Naive thymus-derived CD4-positive, alpha-beta T cell (primary cell): ENCODE measurements around the gene GCFC2. TPM values are rescaled to one million over a fixed set of nuclear protein-coding genes. Genes with fewer than 3 reads are reported as not detected.

Source experiments
- ATAC-seq: fragments of 150-1000 bp; cut with Tn5 transposase; 2 replicates; pipeline ENCODE4 v1.10.0; 2021; ENCODE audit warnings: mild to moderate bottlenecking, moderate library complexity
- CTCF ChIA-PET: fragments of 350-600 bp; sonication (Branson Sonifier 250); formaldehyde crosslinking; loops from one replicate; lab custom pipeline; 2021; ENCODE audit warnings: antibody characterized with exemption; lab: Charles Lee
- POLR2A ChIA-PET: fragments of 350-600 bp; sonication (Branson Sonifier 250); formaldehyde crosslinking; loops from one replicate; lab custom pipeline; 2021; ENCODE audit warnings: antibody characterized with exemption, inconsistent platforms; lab: Charles Lee
- DNase-seq, 9 donors: peaks; one replicate each; pipeline versions ENCODE4 v3.0.0 to v3.0.0-alpha.2; 2020 to 2022; ENCODE audit warnings: mixed read lengths in 1 of 9
- H3K27ac ChIP-seq: one replicate; pipeline ENCODE4 v1.7.0; 2013; ENCODE audit warnings: mild to moderate bottlenecking, low read depth, low read length, moderate library complexity
- H3K27me3 ChIP-seq, 2 donors: one replicate each; pipeline ENCODE4 v1.7.0; 2013; ENCODE audit warnings: low read length in 2 of 2, mild to moderate bottlenecking in 2 of 2, moderate library complexity in 2 of 2; ENCODE audit not compliant: control insufficient read depth in 2 of 2, insufficient read depth in 2 of 2
- H3K36me3 ChIP-seq, 3 experiments: 1 replicate in 2 of 3; 2 replicates in 1 of 3; pipeline ENCODE4 v1.7.0; 2013; ENCODE audit warnings: low read length in 3 of 3, mild to moderate bottlenecking in 3 of 3, moderate library complexity in 1 of 3; ENCODE audit not compliant: insufficient read depth in 3 of 3, control insufficient read depth in 2 of 3
- H3K4me1 ChIP-seq, 2 donors: one replicate each; pipeline ENCODE4 v1.7.0; 2013; ENCODE audit warnings: low read length in 2 of 2, mild to moderate bottlenecking in 2 of 2, moderate library complexity in 1 of 2; ENCODE audit not compliant: control insufficient read depth in 2 of 2, insufficient read depth in 2 of 2
- H3K4me3 ChIP-seq: 2 replicates; pipeline ENCODE4 v1.7.0; 2013; ENCODE audit warnings: mild to moderate bottlenecking, low read length
- H3K9me3 ChIP-seq, 3 experiments: 1 replicate in 2 of 3; 2 replicates in 1 of 3; pipeline ENCODE4 v1.7.0; 2013; ENCODE audit warnings: low read length in 3 of 3; ENCODE audit not compliant: control insufficient read depth in 2 of 3
- H3K27ac Mint-ChIP-seq, 9 donors: one replicate each; pipeline ENCODE4 v1.8.0; 2020 to 2022; ENCODE audit warnings: mixed read lengths in 9 of 9, mild to moderate bottlenecking in 8 of 9, moderate library complexity in 5 of 9, inconsistent platforms in 2 of 9
- H3K27me3 Mint-ChIP-seq, 5 donors: one replicate each; pipeline ENCODE4 v1.8.0; 2021 to 2022; ENCODE audit warnings: mixed read lengths in 5 of 5, mild to moderate bottlenecking in 1 of 5
- H3K36me3 Mint-ChIP-seq, 5 donors: one replicate each; pipeline ENCODE4 v1.8.0; 2020 to 2022; ENCODE audit warnings: mixed read lengths in 5 of 5, mild to moderate bottlenecking in 3 of 5, inconsistent platforms in 1 of 5
- H3K4me1 Mint-ChIP-seq, 7 donors: one replicate each; pipeline ENCODE4 v1.8.0; 2020 to 2022; ENCODE audit warnings: mixed read lengths in 7 of 7, mild to moderate bottlenecking in 3 of 7, inconsistent platforms in 1 of 7
- H3K4me3 Mint-ChIP-seq, 10 donors: one replicate each; pipeline ENCODE4 v1.8.0; 2020 to 2022; ENCODE audit warnings: mild to moderate bottlenecking in 10 of 10, mixed read lengths in 10 of 10, moderate library complexity in 6 of 10, inconsistent platforms in 2 of 10
- H3K9me3 Mint-ChIP-seq, 11 donors: one replicate each; pipeline ENCODE4 v1.8.0; 2020 to 2022; ENCODE audit warnings: mixed read lengths in 11 of 11, mild to moderate bottlenecking in 4 of 11, inconsistent platforms in 1 of 11, moderate library complexity in 1 of 11
- intact Hi-C, 2 donors: fragments of 100-400 bp; cut with micrococcal nuclease; formaldehyde crosslinking; loops; one replicate each; pipeline ENCODE4 v1.15.1; 2023
- polyA plus RNA-seq, 2 donors: library from polyadenylated mRNA; unstranded; fragments of 300-500 nt; fragmentation: Illumina TruSeq; gene quantifications; one replicate each; pipeline ENCODE4 v1.2.3, GENCODE V29; 2021
- total RNA-seq, 6 experiments: library from RNA in 5 of 6; stranded (reverse) in 5 of 6; gene quantifications; 1 replicate in 5 of 6; 2 replicates in 1 of 6; pipeline ENCODE4 v1.2.3 and lab custom pipeline; 2021 to 2026

The GCFC2 gene
- total and polyA plus RNA-seq, 7 experiments from 2014 or later = 15.8 to 31.7 (median 26.5) TPM

DNA sequence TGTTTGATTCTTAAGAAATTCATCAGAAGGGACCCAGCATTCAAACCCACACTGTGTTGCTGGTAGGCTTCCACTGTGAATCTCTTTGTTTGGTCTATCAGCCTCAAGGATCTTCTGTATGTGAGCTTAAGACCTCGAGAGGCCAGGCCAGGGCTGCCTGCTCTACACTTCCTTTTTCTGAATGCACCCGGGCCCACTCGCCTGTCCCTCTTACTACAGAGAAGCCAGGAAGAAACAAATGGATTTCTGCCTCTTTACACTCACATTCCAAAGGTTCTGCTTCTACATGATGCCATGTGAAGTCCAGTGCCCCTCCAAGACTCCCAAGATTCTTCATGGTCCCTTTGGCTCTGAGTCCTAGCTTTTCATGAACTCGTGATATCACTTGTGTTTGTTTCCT lies 89.5 kb downstream of the GCFC2 start:
- ChIA-PET POLR2A (no interaction called here), CTCF (no interaction called here)
- no peaks in the 10 kb centered on the region for H3K36me3 ChIP-seq
- no peak overlapping the region for H3K4me3 Mint-ChIP-seq
- no peaks in the 10 kb centered on the region for H3K4me1 ChIP-seq
- H3K27ac Mint-ChIP-seq = no peak overlapping the region
- no peaks in the 10 kb centered on the region for H3K9me3 ChIP-seq
- peaks cover 7 to 29% (median 26%) of the 10 kb centered on the region in 5 donors for H3K27me3 Mint-ChIP-seq
- no peak overlapping the region for H3K4me3 ChIP-seq
- no peak for DNase-seq
- ATAC-seq = no peak
- no peak overlapping the region for H3K27ac ChIP-seq
- no peaks in the 10 kb centered on the region for H3K4me1 Mint-ChIP-seq
- intact Hi-C loops = loop anchor here in 1 of 2 donors (10.0 kb wide), 1 partner anchor 926 kb away; no protein-coding TSS in a partner anchor
- H3K36me3 Mint-ChIP-seq = peaks cover 0 to 5% (median 0%) of the 10 kb centered on the region in 5 donors
- no peaks in the 10 kb centered on the region for H3K27me3 ChIP-seq
- H3K9me3 Mint-ChIP-seq = peaks cover 0 to 8% (median 0%) of the 10 kb centered on the region in 11 donors

DNA sequence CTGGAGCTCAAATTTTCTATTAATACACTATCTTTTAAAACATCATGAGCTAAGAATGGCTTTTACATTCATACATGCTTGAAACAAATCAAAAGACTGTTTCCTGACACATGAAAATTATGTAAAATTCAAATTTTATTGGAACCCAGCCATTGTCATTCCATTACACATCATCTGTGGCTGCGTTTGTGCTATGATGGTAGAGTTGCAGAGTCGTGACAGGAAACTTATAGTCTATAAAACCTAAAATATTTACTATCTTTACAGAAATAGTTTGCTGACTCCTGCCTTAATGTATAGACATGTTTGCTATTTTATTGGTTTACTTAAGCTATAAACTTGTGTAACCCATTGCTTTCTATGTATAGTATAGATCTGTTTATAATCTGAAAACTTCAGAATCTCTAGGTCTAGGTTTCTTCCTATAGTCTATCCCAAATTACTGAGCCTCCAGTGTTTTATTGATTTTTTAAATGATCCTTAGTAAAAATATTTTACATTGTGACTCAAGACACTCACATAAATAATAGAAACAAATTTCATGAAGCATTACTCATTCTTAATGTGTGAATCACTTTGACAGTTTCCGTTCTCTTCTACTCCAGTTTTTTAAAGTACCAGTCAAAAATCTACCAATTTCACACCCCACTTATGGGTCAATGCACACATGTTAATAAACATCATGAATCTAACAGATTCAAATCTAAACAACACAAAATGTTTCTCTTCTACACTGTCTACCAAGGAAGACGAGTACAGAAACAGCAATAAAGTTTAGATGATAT lies 90.6 kb downstream of the GCFC2 start:
- Mint-ChIP-seq H3K4me1 (no peaks in the 10 kb centered on the region), H3K36me3 (peaks cover 0 to 5% (median 0%) of the 10 kb centered on the region in 5 donors), H3K27me3 (peaks cover 7 to 27% (median 23%) of the 10 kb centered on the region in 5 donors), H3K9me3 (peaks cover 0 to 8% (median 0%) of the 10 kb centered on the region in 11 donors), H3K4me3 (no peak overlapping the region), H3K27ac (no peak overlapping the region)
- DNase-seq = no peak
- POLR2A ChIA-PET = no interaction called here
- CTCF ChIA-PET = interaction anchor here (1.1 kb wide), 1 partner anchor 10 kb away, joined by 3 read pairs; no protein-coding TSS in a partner anchor
- H3K36me3 ChIP-seq = no peaks in the 10 kb centered on the region
- no peaks in the 10 kb centered on the region for H3K4me1 ChIP-seq
- intact Hi-C loops = loop anchor here in 1 of 2 donors (10.0 kb wide), 1 partner anchor 925 kb away; no protein-coding TSS in a partner anchor
- H3K27me3 ChIP-seq = no peaks in the 10 kb centered on the region
- H3K9me3 ChIP-seq = no peaks in the 10 kb centered on the region
- no peak overlapping the region for H3K27ac ChIP-seq
- no peak for ATAC-seq
- no peak overlapping the region for H3K4me3 ChIP-seq

- peaks cover 10 to 20% (median 13%) of the 10 kb centered on the region in 5 donors for H3K27me3 Mint-ChIP-seq
Measured at GRCh38 chr2:75616933-75617332, 93.8 kb downstream of the GCFC2 start.

DNA sequence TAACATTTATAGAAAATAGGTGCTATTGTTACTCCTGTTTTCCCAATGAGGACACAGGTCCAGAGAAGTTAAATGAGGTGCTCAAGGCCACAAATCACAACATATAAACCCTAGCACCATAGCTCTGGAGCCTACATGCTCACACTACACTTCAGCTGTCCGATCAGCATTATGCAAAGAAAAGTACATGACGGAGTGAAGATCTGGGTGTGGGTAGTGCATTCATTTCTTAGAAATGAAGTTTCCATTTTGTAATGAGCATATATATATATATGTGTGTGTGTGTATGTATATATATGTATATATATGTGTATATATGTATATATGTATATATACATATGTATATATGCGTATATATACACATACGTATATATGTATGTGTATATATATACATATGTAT lies 94.3 kb downstream of the GCFC2 start:
- Histone ChIP-seq H3K27ac (no peak overlapping the region), H3K9me3 (no peaks in the 10 kb centered on the region), H3K27me3 (no peaks in the 10 kb centered on the region), H3K4me1 (no peaks in the 10 kb centered on the region), H3K36me3 (no peaks in the 10 kb centered on the region), H3K4me3 (no peak overlapping the region)
- no peak overlapping the region for H3K4me3 Mint-ChIP-seq
- peaks cover 0 to 8% (median 0%) of the 10 kb centered on the region in 11 donors for H3K9me3 Mint-ChIP-seq
- H3K4me1 Mint-ChIP-seq = no peaks in the 10 kb centered on the region
- H3K27me3 Mint-ChIP-seq = peaks cover 14 to 25% (median 16%) of the 10 kb centered on the region in 5 donors
- ATAC-seq = no peak
- ChIA-PET POLR2A (no interaction called here), CTCF (no interaction called here)
- H3K36me3 Mint-ChIP-seq = peaks cover 0 to 5% (median 0%) of the 10 kb centered on the region in 5 donors
- intact Hi-C loops = no loop called here
- H3K27ac Mint-ChIP-seq = no peak overlapping the region
- DNase-seq = no peak

More at GRCh38 chr2:75616933-75617332, 93.8 kb downstream of the GCFC2 start:
- ChIA-PET CTCF (no interaction called here), POLR2A (no interaction called here)
- intact Hi-C loops = no loop called here
- no peak overlapping the region for H3K4me3 Mint-ChIP-seq
- DNase-seq (no peak), ATAC-seq (no peak)
- no peak overlapping the region for H3K27ac Mint-ChIP-seq
- Histone ChIP-seq H3K36me3 (no peaks in the 10 kb centered on the region), H3K27me3 (no peaks in the 10 kb centered on the region), H3K4me3 (no peak overlapping the region), H3K4me1 (no peaks in the 10 kb centered on the region), H3K9me3 (no peaks in the 10 kb centered on the region), H3K27ac (no peak overlapping the region)
- peaks cover 0 to 8% (median 0%) of the 10 kb centered on the region in 11 donors for H3K9me3 Mint-ChIP-seq
- H3K36me3 Mint-ChIP-seq = peaks cover 0 to 5% (median 0%) of the 10 kb centered on the region in 5 donors
- H3K4me1 Mint-ChIP-seq = no peaks in the 10 kb centered on the region

DNA sequence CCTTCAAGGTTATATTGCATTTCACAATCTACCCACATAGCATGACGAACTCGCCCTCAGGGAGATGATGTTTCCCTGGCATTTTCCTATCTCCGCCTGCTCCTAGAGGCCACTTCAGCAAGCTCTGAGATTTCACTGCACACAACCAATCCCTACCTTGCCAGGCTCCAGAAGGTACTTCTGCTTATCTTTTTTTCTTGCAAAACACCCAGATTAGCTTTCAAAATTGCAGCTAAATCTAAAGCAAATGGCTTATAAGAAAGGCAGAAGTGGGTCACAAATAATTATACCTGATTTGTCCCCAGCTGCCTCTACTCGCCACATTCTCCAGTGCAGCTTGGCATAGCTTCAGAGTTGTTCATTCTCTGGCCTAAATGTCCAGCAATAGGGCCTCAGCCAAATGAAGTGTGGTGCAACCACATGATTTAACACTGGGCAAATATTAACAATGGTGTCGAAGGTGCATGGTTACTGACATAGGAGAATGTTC lies 96.5 kb downstream of the GCFC2 start:
- peaks cover 0 to 4% of the 10 kb centered on the region in 2 donors for H3K27me3 ChIP-seq
- H3K4me1 ChIP-seq = no peaks in the 10 kb centered on the region
- H3K4me3 ChIP-seq = no peak overlapping the region
- Mint-ChIP-seq H3K4me1 (no peaks in the 10 kb centered on the region), H3K4me3 (no peak overlapping the region), H3K27ac (no peak overlapping the region), H3K9me3 (peaks cover 0 to 8% (median 0%) of the 10 kb centered on the region in 11 donors), H3K27me3 (peaks cover 20 to 35% (median 31%) of the 10 kb centered on the region in 5 donors), H3K36me3 (peaks cover 0 to 5% (median 0%) of the 10 kb centered on the region in 5 donors)
- no peaks in the 10 kb centered on the region for H3K36me3 ChIP-seq
- CTCF ChIA-PET = no interaction called here
- no peak for ATAC-seq
- H3K27ac ChIP-seq = no peak overlapping the region
- intact Hi-C loops = no loop called here
- no peak for DNase-seq
- H3K9me3 ChIP-seq = no peaks in the 10 kb centered on the region
- POLR2A ChIA-PET = no interaction called here

GRCh38 chr2:75612862-75613243 lies 97.9 kb downstream of the GCFC2 start:
- ChIA-PET POLR2A (no interaction called here), CTCF (interaction anchor here (0.8 kb wide), 1 partner anchor 59 kb away, joined by 3 read pairs; no protein-coding TSS in a partner anchor)
- H3K4me3 ChIP-seq = no peak overlapping the region
- no peaks in the 10 kb centered on the region for H3K4me1 ChIP-seq
- H3K4me1 Mint-ChIP-seq = peaks cover 0 to 1% (median 0%) of the 10 kb centered on the region in 7 donors
- intact Hi-C loops = no loop called here
- H3K27me3 ChIP-seq = peaks cover 0 to 4% of the 10 kb centered on the region in 2 donors
- H3K27me3 Mint-ChIP-seq = peaks cover 25 to 41% (median 35%) of the 10 kb centered on the region in 5 donors
- H3K27ac Mint-ChIP-seq = no peak overlapping the region
- ATAC-seq (no peak), DNase-seq (no peak)
- peaks cover 0 to 8% (median 0%) of the 10 kb centered on the region in 11 donors for H3K9me3 Mint-ChIP-seq
- peaks cover 0 to 5% (median 0%) of the 10 kb centered on the region in 5 donors for H3K36me3 Mint-ChIP-seq
- H3K36me3 ChIP-seq = no peaks in the 10 kb centered on the region
- no peak overlapping the region for H3K4me3 Mint-ChIP-seq
- no peaks in the 10 kb centered on the region for H3K9me3 ChIP-seq
- H3K27ac ChIP-seq = no peak overlapping the region
